GM12892 (cell line): Measurements from ENCODE around the gene KIF26B.

Experiments
- DNase-seq: peaks from one replicate; pipeline ENCODE4 v3.0.0; 2011; ENCODE audit not compliant: insufficient read length
- FAIRE-seq: peaks from 2 replicates; lab custom pipeline; 2011; peaks lifted over from hg19 to GRCh38; lab: Jason Lieb, UNC
- POLR2A ChIP-seq: IDR thresholded peaks from 2 replicates; pipeline ENCODE4 v1.6.1; 2011; ENCODE audit warnings: low read depth, low read length, control low read depth
- POLR2AphosphoS5 ChIP-seq: IDR thresholded peaks from 2 replicates; pipeline ENCODE4 v1.6.1; 2011; ENCODE audit warnings: low read depth, low read length, control low read depth
- TAF1 ChIP-seq: IDR thresholded peaks from 2 replicates; pipeline ENCODE4 v1.6.1; 2011; ENCODE audit warnings: low read depth, mild to moderate bottlenecking, control low read depth, low read length, borderline replicate concordance

The KIF26B gene

GRCh38 chr1:245546875-245547274 is 392.1 kb downstream of the KIF26B start:
- TF ChIP-seq POLR2AphosphoS5 = no peak
- DNase-seq (no peak), FAIRE-seq (no peak)

- no peak for FAIRE-seq
- no peak for DNase-seq
- TF ChIP-seq TAF1 (no peak), POLR2AphosphoS5 (no peak), POLR2A (no peak)
Observed at GRCh38 chr1:245549996-245550719, 395.4 kb downstream of the KIF26B start.

GRCh38 chr1:245550720-245551043 is 395.9 kb downstream of the KIF26B start:
- FAIRE-seq (no peak), DNase-seq (no peak)
- TF ChIP-seq POLR2A (no peak), TAF1 (no peak), POLR2AphosphoS5 (no peak)

DNA sequence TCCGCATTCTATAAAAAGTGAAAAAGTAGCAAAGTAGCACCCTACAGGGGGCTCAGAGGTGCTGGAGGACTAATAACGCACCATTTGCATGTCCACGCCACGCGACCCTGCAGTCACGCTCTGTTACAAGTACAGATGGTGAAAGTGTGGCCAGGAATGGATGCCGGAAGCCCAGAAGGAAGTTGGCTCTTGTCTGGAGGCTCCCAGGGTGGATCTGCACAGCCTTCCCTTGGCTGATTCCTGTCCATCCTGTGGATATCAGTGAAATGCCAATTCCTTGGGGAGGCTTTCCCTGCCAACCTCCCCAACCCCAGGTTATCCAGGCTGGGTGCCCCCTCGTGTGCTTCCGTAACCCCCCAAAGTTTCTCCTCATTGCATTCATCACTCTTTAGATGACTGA is 396.8 kb downstream of the KIF26B start:
- TF ChIP-seq POLR2A (no peak), POLR2AphosphoS5 (no peak), TAF1 (no peak)
- FAIRE-seq = no peak

GRCh38 chr1:245552331-245552730 is 397.5 kb downstream of the KIF26B start:
- no peak for TF ChIP-seq POLR2AphosphoS5
- no peak for TF ChIP-seq POLR2A
- no peak for TF ChIP-seq TAF1
- FAIRE-seq (no peak), DNase-seq (no peak)

More for the DNA sequence above, 396.8 kb downstream of the KIF26B start:
- no peak for DNase-seq

DNA sequence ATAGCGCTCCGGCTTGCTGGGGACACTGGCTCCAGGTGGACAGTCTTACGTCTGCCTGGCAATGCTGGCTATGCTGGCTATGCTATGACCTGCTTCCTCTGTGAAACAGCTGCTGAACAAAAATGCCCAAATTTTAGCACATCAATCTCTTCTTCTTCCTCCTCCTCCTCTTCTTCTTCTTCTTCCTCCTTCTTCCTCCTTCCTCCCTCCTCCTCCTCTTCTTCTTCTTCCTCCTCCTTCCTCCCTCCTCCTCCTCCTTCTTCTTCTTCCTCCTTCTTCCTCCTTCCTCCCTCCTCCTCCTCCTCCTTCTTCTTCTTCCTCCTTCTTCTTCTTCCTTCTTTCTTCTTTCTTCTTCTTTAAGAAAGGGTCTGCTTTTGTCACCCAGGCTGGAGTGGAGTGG is 401.3 kb downstream of the KIF26B start:
- no peak for DNase-seq
- TF ChIP-seq POLR2AphosphoS5 (no peak), POLR2A (no peak), TAF1 (no peak)
- FAIRE-seq = no peak

DNA sequence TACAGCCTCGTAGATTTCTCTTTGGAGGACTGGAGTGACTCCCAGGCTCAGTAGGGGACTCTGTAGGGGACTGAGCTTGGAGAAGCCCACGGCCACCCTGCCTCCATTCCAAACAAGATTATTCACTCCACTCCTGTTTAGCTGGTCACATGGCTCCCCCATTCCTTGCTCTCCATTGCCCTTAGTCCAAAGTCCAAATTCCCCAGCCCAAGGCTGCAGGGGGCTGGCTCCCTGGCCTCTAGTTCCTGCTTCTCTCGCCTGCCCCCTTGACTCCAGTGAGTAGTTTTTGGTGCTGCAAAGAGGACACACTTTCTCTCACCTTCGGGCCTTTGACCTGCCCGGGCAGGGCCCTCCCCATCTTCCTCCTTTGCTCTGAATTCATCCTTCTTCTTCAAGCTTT is 403.3 kb downstream of the KIF26B start:
- TF ChIP-seq POLR2AphosphoS5 (no peak), TAF1 (no peak), POLR2A (no peak)
- DNase-seq = no peak
- FAIRE-seq = no peak

DNA sequence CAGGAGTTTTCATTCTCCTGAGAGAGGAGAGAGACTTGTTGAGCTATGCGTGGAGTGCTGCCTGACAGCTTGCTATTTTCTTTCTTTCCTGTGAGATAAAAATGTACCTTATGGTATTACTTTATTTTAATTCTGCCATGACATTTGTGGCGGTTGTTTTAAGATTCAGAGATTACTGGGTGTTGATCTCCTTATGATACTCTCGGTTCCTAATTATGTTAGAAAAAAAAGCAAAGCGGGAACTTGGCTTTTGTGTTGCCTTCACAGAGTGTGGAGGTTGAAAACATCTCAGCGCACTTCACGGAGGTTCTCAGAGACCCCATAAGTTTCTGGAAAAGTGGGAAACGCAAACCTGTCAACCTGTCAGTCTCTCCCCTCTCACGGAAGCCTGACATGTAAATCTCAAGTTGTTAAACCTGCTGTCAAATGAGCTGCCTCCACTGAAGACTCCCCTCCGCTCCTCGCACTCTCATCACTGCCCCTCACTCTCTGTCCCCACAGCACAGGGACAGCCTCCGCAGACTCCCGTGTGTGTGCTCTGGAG is 405.6 kb downstream of the KIF26B start:
- no peak for TF ChIP-seq POLR2A
- TF ChIP-seq POLR2AphosphoS5 = no peak
- no peak for TF ChIP-seq TAF1
- FAIRE-seq (no peak), DNase-seq (no peak)

DNA sequence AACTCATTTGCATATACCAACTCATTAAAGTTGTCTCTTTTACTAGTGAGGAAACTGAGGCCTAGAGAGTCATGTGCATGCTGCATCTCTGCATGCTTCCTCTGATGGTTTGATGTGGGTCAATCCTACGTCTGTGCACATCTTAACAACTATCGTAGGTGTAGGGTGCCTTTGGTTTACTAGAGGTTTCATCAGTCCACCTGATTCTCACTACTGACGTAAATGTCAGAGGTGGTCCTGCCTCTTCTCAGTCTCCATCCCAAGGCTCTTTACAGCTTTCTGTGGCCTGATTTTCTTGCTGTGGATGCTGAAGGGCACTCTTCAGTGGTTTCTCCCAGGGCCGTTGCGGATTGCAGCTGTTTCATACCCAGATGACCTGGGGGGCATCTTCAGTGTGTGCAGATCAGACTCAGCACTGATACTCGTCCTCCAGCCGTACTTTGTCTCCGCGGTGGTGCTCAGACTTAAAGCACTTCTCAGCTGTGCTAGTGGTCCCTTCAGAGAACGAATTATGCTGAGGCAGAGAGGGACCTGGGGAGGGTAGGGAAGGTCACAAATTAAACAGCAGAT is 407.0 kb downstream of the KIF26B start:
- TF ChIP-seq POLR2AphosphoS5 (no peak), TAF1 (no peak), POLR2A (no peak)
- DNase-seq (no peak), FAIRE-seq (no peak)

GRCh38 chr1:245566134-245566533 is 411.3 kb downstream of the KIF26B start:
- FAIRE-seq (no peak), DNase-seq (no peak)
- TF ChIP-seq POLR2AphosphoS5 (no peak), TAF1 (no peak)

DNA sequence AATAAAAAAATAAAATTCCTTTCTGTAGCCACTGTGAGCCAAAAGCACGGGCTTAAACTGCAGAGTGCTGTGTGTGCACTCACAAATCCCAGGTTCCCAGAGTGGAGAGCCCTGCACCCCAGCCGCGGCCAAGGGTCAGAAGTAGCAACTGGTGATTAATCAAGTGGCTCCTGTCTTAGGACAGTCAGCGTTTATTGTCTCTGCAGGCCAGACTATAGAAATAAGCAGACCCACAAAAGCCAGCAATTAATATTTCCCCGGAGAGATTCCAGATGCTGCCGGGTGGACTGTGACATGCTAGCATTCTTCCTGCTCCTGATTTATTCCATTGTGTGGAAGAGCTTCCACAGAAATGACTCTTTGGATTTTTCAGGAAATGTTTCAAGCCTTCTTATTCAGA is 412.2 kb downstream of the KIF26B start:
- DNase-seq (no peak), FAIRE-seq (no peak)
- no peak for TF ChIP-seq TAF1
- no peak for TF ChIP-seq POLR2A
- no peak for TF ChIP-seq POLR2AphosphoS5

DNA sequence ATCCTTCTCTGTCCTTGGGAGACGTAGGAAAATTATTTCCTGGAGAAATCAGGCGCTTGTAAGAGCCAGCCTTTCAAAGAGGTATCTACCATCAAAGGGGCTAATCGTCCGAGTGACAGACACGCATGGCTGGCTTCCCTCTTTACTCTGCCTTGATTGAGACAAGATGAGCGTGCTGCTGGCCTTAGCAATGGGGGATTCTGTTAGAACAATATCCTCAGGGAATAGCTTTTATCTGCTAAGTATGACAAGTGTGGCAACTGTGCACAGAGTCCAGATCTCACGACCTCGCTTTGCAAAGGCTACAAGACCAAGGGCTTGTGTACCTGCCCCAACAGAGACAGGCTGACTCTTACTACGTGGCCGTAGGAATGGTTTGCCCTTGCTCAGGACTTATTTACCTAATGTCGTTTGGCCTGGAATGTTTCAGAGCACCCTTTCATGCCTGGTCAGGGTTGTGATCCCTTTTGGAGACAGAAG is 417.1 kb downstream of the KIF26B start:
- TF ChIP-seq TAF1 (no peak), POLR2AphosphoS5 (no peak), POLR2A (no peak)
- FAIRE-seq (no peak), DNase-seq (no peak)

GRCh38 chr1:245572709-245573108 is 417.9 kb downstream of the KIF26B start:
- FAIRE-seq = no peak
- no peak for TF ChIP-seq TAF1
- no peak for DNase-seq

- no peak for FAIRE-seq
- TF ChIP-seq TAF1 (no peak), POLR2A (no peak), POLR2AphosphoS5 (no peak)
Observed at GRCh38 chr1:245575710-245576109, 420.9 kb downstream of the KIF26B start.

More at GRCh38 chr1:245575710-245576109, 420.9 kb downstream of the KIF26B start:
- no peak for DNase-seq
